ENCODE results near the gene GRIN3A.

The GRIN3A gene

GRCh38 chr9:101652601-101653175, 85.8 kb downstream of the GRIN3A start:
- H3F3A ChIP-seq (ENCODE audit: insufficient read depth, low read length), result no peaks in the 10 kb centered on the region
- H2AFZ ChIP-seq (ENCODE audit: low read length), result no peak overlapping the region
- no peak overlapping the region for H3K9ac ChIP-seq (ENCODE audit: low read length)
- H3K9me3 ChIP-seq (ENCODE audit: low read length), result no peaks in the 10 kb centered on the region
- no peak overlapping the region for H3K4me3 ChIP-seq (ENCODE audit: low read depth, low read length, poor library complexity, severe bottlenecking)
- H3K4me1 ChIP-seq (ENCODE audit: insufficient read depth, low read length, severe bottlenecking), result no peaks in the 10 kb centered on the region
- no peaks in the 10 kb centered on the region for H3K27me3 ChIP-seq (ENCODE audit: insufficient read depth, low read length)
- no peaks in the 10 kb centered on the region for H3K9me2 ChIP-seq (ENCODE audit: low read depth, low read length)
- no peak overlapping the region for H3K4me2 ChIP-seq (ENCODE audit: low read length)
- H3K79me2 ChIP-seq (ENCODE audit: insufficient read depth, low read length), result no peaks in the 10 kb centered on the region
- no peaks in the 10 kb centered on the region for H4K20me1 ChIP-seq (ENCODE audit: insufficient read depth, low read length)
- H3K27ac ChIP-seq (ENCODE audit: low read depth, low read length, poor library complexity, severe bottlenecking), result no peak overlapping the region
- H3K36me3 ChIP-seq (ENCODE audit: insufficient read depth, low read length), result no peaks in the 10 kb centered on the region
- TF ChIP-seq CTCF (IDR thresholded peaks at IDR 0.05; ENCODE audit: low read length), result no peak
- TF ChIP-seq EZH2 (IDR thresholded peaks at IDR 0.05; ENCODE audit: borderline replicate concordance, low read length), result no peak

- no peaks in the 10 kb centered on the region for H4K20me1 ChIP-seq (ENCODE audit: insufficient read depth, low read length)
- no peaks in the 10 kb centered on the region for H3F3A ChIP-seq (ENCODE audit: insufficient read depth, low read length)
- no peak for TF ChIP-seq EZH2 (IDR thresholded peaks at IDR 0.05; ENCODE audit: borderline replicate concordance, low read length)
- no peak for TF ChIP-seq CTCF (IDR thresholded peaks at IDR 0.05; ENCODE audit: low read length)
- H2AFZ ChIP-seq (ENCODE audit: low read length), result no peak overlapping the region
- no peak overlapping the region for H3K27ac ChIP-seq (ENCODE audit: low read depth, low read length, poor library complexity, severe bottlenecking)
- H3K79me2 ChIP-seq (ENCODE audit: insufficient read depth, low read length), result no peaks in the 10 kb centered on the region
- no peaks in the 10 kb centered on the region for H3K27me3 ChIP-seq (ENCODE audit: insufficient read depth, low read length)
- H3K9me2 ChIP-seq (ENCODE audit: low read depth, low read length), result no peaks in the 10 kb centered on the region
- H3K4me1 ChIP-seq (ENCODE audit: insufficient read depth, low read length, severe bottlenecking), result no peaks in the 10 kb centered on the region
- no peak overlapping the region for H3K4me3 ChIP-seq (ENCODE audit: low read depth, low read length, poor library complexity, severe bottlenecking)
- H3K9ac ChIP-seq (ENCODE audit: low read length), result no peak overlapping the region
- H3K4me2 ChIP-seq (ENCODE audit: low read length), result no peak overlapping the region
- H3K36me3 ChIP-seq (ENCODE audit: insufficient read depth, low read length), result no peaks in the 10 kb centered on the region
- H3K9me3 ChIP-seq (ENCODE audit: low read length), result no peaks in the 10 kb centered on the region
Observed at GRCh38 chr9:101650142-101650541, 88.3 kb downstream of the GRIN3A start.

DNA sequence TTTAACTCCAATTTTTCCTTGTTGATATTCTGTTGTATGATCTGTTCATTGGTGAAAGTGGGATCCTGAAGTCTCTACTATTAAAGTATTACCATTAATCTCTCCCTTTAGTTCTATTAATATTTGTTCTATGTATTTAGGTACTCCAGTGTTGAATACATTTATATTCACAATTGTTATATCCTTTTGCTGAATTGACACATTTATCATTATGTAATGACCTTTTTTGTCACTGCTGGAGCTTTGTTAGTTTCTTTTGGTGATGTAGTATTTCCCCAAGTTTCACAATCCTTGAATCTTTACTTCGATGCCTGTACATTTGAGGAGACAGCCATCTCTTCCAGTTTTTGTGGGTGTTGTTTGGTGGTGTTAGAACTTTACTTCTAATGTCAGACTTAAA, 90.0 kb downstream of the GRIN3A start:
- no peak overlapping the region for H2AFZ ChIP-seq (ENCODE audit: low read length)
- H3K9ac ChIP-seq (ENCODE audit: low read length), result no peak overlapping the region
- no peaks in the 10 kb centered on the region for H3K27me3 ChIP-seq (ENCODE audit: insufficient read depth, low read length)
- H3F3A ChIP-seq (ENCODE audit: insufficient read depth, low read length), result no peaks in the 10 kb centered on the region
- H3K79me2 ChIP-seq (ENCODE audit: insufficient read depth, low read length), result no peaks in the 10 kb centered on the region
- H3K9me3 ChIP-seq (ENCODE audit: low read length), result no peaks in the 10 kb centered on the region
- H3K4me3 ChIP-seq (ENCODE audit: low read depth, low read length, poor library complexity, severe bottlenecking), result no peak overlapping the region
- H4K20me1 ChIP-seq (ENCODE audit: insufficient read depth, low read length), result no peaks in the 10 kb centered on the region
- H3K4me1 ChIP-seq (ENCODE audit: insufficient read depth, low read length, severe bottlenecking), result no peaks in the 10 kb centered on the region
- no peak overlapping the region for H3K27ac ChIP-seq (ENCODE audit: low read depth, low read length, poor library complexity, severe bottlenecking)
- no peaks in the 10 kb centered on the region for H3K9me2 ChIP-seq (ENCODE audit: low read depth, low read length)
- H3K4me2 ChIP-seq (ENCODE audit: low read length), result no peak overlapping the region
- TF ChIP-seq EZH2 (IDR thresholded peaks at IDR 0.05; ENCODE audit: borderline replicate concordance, low read length), result no peak
- no peaks in the 10 kb centered on the region for H3K36me3 ChIP-seq (ENCODE audit: insufficient read depth, low read length)
